Fibroblast of lung (primary cell): Measurements from ENCODE around the gene PKNOX2.

Experiments
- CTCF ChIP-seq, 2 donors: IDR thresholded peaks in 1 of 2; conservative IDR thresholded peaks in 1 of 2; 1 replicate in 1 of 2; 2 replicates in 1 of 2; pipeline ENCODE4 v1.5.1; 2011 to 2012; ENCODE audit warnings: low read length in 2 of 2, control low read depth in 1 of 2, inconsistent platforms in 1 of 2, low read depth in 1 of 2, mild to moderate bottlenecking in 1 of 2
- EZH2 ChIP-seq: IDR thresholded peaks from 2 replicates; pipeline ENCODE4 v1.5.1; 2012; ENCODE audit warnings: low read length, control low read depth, mild to moderate bottlenecking; ENCODE audit errors: missing control alignments

- TF ChIP-seq CTCF (conservative IDR thresholded peaks at IDR 0.05 in 1 of 2, IDR thresholded peaks at IDR 0.05 in 1 of 2; ENCODE audit: low read depth in 1 of 2, low read length in 2 of 2) (no peak), EZH2 (no peak)
Observed at GRCh38 chr11:125429807-125430678, 265.5 kb downstream of the PKNOX2 start.
